GM18909 (cell line): ENCODE results near the gene SPIRE2.

ENCODE experiments used
- ATAC-seq: cut with Tn5 transposase; IDR thresholded peaks from one replicate; pipeline ENCODE4 v1.9.1; 2021; ENCODE audit warnings: mild to moderate bottlenecking; ENCODE audit not compliant: unreplicated experiment, poor library complexity

SPIRE2 gene

GRCh38 chr16:89893642-89894548, 65.6 kb downstream of the SPIRE2 start:
- ATAC-seq = no peak

- no peak for ATAC-seq
Observed at GRCh38 chr16:89895482-89896250, 67.4 kb downstream of the SPIRE2 start.

GRCh38 chr16:89897204-89897603, 68.9 kb downstream of the SPIRE2 start:
- no peak for ATAC-seq

- no peak for ATAC-seq
Observed at GRCh38 chr16:89898201-89898967, 70.1 kb downstream of the SPIRE2 start.

- ATAC-seq = no peak
Observed at GRCh38 chr16:89899879-89900481, 71.7 kb downstream of the SPIRE2 start.

GRCh38 chr16:89900885-89901284, 72.6 kb downstream of the SPIRE2 start:
- no peak for ATAC-seq

- no peak for ATAC-seq
Observed at GRCh38 chr16:89902980-89903379, 74.7 kb downstream of the SPIRE2 start.

GRCh38 chr16:89903908-89904515, 75.7 kb downstream of the SPIRE2 start:
- ATAC-seq = no peak

- ATAC-seq = no peak
Observed at GRCh38 chr16:89904606-89905510, 76.6 kb downstream of the SPIRE2 start.

- ATAC-seq = no peak
Observed at GRCh38 chr16:89905511-89906139, 77.3 kb downstream of the SPIRE2 start.

- no peak for ATAC-seq
Observed at GRCh38 chr16:89906140-89907025, 78.1 kb downstream of the SPIRE2 start.

GRCh38 chr16:89907055-89907814, 79.0 kb downstream of the SPIRE2 start:
- no peak for ATAC-seq

GRCh38 chr16:89908236-89908635, 80.0 kb downstream of the SPIRE2 start:
- ATAC-seq = no peak

GRCh38 chr16:89909777-89910716, 81.8 kb downstream of the SPIRE2 start:
- ATAC-seq = peak; percentile 45

GRCh38 chr16:89910717-89911354, 82.6 kb downstream of the SPIRE2 start:
- ATAC-seq = no peak
